Astrocyte of the cerebellum (primary cell): ENCODE data around the gene PNPLA7.

Experiments used
- DNase-seq: peaks from one replicate; pipeline ENCODE4 v3.0.0-alpha.2; 2011; ENCODE audit warnings: low read depth
- H3K4me3 ChIP-seq: 2 replicates; pipeline ENCODE4 v1.5.1; 2011; ENCODE audit warnings: mild to moderate bottlenecking, low read depth, low read length, moderate library complexity
- CTCF ChIP-seq: IDR thresholded peaks from 2 replicates; pipeline ENCODE4 v1.5.1; 2012; ENCODE audit warnings: low read length, low read depth, moderate library complexity, mild to moderate bottlenecking; ENCODE audit errors: missing control alignments
- in situ Hi-C: cut with HindIII; loops from 2 replicates; pipeline ENCODE4 v1.10.0; 2017; ENCODE audit warnings: low sequenced_read_pairs

Gene PNPLA7

DNA sequence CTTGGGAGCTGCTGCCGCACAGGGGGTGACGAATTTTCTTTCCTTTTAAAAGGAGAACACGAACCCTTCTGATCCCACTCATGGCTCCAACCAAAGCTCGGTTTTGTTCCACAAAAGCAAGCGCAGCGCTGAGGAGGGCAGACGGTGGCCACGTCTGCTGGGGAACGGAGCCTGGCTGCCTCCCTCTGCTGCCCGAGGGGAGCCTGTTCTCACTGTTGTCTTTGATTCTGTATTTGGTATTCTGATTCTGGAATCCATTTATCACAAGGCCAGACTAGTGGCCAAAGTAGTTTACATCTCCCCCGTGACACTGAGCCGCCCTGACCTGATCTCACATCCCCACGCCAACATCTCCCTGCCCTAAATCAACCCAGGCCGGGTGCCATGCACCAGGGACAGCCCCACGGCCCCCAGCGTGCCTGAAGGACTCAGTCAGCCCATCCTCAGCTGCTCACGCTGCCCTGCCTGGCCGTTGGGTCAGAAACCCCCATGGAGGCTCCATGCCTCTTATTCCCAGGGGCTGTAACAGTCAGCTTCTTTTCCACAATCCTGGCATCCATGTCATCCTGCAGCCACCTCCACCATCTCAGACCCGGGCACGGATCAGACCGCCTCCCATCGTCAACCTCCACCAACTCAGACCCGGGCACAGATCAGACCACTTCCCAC is 84.3 kb downstream of the PNPLA7 start:
- DNase-seq = no peak
- in situ Hi-C loops = no loop called here
- no peak for TF ChIP-seq CTCF
- H3K4me3 ChIP-seq = no peak overlapping the region

- in situ Hi-C loops = no loop called here
- DNase-seq = no peak
- no peak for TF ChIP-seq CTCF
- H3K4me3 ChIP-seq = no peak overlapping the region
Measured at GRCh38 chr9:137465000-137465719, 85.0 kb downstream of the PNPLA7 start.

DNA sequence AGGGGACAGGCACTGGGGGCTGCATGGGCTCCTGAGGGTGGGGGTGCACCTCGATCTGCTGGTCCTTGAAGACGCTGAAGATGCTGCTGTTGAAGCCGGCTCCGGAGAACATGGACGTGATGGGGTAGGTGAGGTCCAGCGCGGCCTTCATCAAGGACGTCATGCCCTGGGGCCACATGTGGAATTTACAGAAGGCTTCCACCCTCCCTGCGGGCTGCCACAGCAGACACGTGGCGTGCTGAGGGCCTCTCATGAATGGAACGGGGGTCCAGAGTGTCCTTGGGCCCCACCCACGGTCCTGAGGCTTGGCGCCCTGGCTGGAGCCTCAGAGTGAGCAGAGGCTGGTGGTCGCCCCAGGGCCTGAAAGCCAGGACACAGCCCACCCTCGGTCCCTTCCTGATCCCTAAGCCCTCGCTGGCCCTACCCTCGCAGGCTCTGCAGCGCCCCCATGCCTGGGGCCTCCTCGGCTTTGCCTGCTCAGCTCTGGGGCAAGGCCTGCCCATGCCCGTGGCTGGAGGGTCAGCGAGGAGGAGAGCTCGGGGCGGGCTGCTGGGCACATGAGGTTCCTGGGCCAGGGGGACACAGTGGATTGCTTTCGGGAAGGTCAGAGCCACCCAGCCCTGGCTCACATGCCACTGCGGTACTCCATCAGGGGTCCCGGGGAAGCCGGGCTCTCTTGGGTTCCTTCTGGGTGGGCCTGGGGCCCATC is 85.8 kb downstream of the PNPLA7 start:
- no peak for TF ChIP-seq CTCF

DNA sequence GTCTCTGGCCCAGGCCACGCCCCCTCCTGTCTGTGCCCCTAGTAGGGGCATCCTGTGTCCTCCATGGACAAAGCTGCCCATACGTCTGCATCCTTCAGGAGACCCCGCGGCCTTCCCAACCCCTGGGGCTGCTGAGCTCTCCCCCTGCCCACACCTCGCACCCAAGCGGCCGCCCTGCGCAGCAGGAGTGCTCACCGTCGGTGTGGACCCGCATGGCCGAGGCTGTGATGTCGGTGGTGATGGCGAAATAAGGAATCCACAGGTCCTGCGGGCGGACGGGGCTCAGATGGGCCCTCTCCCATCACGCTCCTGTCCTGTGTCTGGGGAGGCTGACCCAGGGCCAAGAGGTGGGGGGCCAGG is 86.3 kb downstream of the PNPLA7 start:
- H3K4me3 ChIP-seq = no peak overlapping the region
- in situ Hi-C loops = no loop called here
- no peak for TF ChIP-seq CTCF
- DNase-seq = no peak

More for the DNA sequence above, 85.8 kb downstream of the PNPLA7 start:
- in situ Hi-C loops = no loop called here
- DNase-seq = no peak
- no peak overlapping the region for H3K4me3 ChIP-seq

GRCh38 chr9:137462986-137463930 is 86.9 kb downstream of the PNPLA7 start:
- no peak overlapping the region for H3K4me3 ChIP-seq
- in situ Hi-C loops = no loop called here
- DNase-seq = no peak
- no peak for TF ChIP-seq CTCF
